GM19438 (cell line): ENCODE measurements around the gene CRYBA2.
A peak's percentile ranks its signal among the peaks of the same experiment; 100 is the strongest.

ENCODE experiments used
- ATAC-seq: cut with Tn5 transposase; IDR thresholded peaks from one replicate; pipeline ENCODE4 v1.9.1; 2021; ENCODE audit warnings: low read depth; ENCODE audit not compliant: unreplicated experiment

The CRYBA2 gene, protein sequence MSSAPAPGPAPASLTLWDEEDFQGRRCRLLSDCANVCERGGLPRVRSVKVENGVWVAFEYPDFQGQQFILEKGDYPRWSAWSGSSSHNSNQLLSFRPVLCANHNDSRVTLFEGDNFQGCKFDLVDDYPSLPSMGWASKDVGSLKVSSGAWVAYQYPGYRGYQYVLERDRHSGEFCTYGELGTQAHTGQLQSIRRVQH

GRCh38 chr2:218993345-218994315, at the start of gene CRYBA2:
CRYBA2 (minus strand) TSS chr2:218993422; CDS start chr2:218993176, 246 bp downstream.
- no peak for ATAC-seq

GRCh38 chr2:219042750-219043149, 49.5 kb upstream of the CRYBA2 start:
- no peak for ATAC-seq

DNA sequence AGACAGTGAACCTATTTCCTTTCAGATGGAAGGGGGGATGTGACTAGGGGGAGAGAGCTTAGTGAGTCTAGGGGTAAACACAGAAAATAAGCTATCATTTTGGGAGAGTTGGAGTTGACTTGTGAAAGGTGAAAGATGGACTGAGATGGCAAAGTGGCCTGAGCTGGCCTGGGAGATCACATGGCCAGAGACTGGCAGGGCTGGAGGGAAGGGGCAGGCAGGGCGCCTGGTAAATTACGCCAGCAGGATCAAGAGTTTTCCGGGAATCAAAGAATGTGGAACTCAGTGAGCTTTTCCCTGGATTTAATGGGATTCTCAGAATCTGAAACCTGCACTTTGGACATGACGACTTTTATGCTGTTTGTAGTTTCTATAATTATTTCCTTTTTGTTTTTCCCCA, 48.9 kb upstream of the CRYBA2 start:
- no peak for ATAC-seq

- ATAC-seq, result no peak
These were observed 48.0 kb upstream of the CRYBA2 start, which contains the start of gene CFAP65 for GRCh38 chr2:219041252-219041651. CFAP65 (minus strand) TSS chr2:219041516; CDS start chr2:219039048, 2,468 bp downstream.

- ATAC-seq, result no peak
These were observed 45.4 kb upstream of the CRYBA2 start for GRCh38 chr2:219038600-219038999.

- no peak for ATAC-seq
These were observed 44.7 kb upstream of the CRYBA2 start for GRCh38 chr2:219037783-219038499.

DNA sequence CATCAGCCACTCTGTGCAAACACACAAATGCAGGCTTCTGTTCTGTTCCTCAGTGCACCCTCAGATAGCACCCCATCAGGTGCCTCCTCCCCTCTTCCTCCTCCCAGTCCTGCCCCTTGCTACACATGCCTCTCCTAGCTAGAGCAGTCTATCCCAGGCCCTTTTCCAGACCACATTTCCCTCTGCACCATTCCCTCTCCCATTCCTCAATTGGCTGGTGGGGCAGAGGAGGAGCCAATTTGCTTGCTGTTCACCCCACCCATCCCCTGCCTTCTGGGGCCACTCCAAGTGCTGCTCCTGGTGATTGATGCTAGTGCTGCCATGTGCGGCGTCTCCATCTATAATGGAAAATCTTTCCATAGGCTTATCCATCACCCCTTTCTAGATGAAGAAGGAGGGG, 42.7 kb upstream of the CRYBA2 start:
- ATAC-seq, result no peak

GRCh38 chr2:219034823-219035222, 41.6 kb upstream of the CRYBA2 start:
- ATAC-seq, result no peak

DNA sequence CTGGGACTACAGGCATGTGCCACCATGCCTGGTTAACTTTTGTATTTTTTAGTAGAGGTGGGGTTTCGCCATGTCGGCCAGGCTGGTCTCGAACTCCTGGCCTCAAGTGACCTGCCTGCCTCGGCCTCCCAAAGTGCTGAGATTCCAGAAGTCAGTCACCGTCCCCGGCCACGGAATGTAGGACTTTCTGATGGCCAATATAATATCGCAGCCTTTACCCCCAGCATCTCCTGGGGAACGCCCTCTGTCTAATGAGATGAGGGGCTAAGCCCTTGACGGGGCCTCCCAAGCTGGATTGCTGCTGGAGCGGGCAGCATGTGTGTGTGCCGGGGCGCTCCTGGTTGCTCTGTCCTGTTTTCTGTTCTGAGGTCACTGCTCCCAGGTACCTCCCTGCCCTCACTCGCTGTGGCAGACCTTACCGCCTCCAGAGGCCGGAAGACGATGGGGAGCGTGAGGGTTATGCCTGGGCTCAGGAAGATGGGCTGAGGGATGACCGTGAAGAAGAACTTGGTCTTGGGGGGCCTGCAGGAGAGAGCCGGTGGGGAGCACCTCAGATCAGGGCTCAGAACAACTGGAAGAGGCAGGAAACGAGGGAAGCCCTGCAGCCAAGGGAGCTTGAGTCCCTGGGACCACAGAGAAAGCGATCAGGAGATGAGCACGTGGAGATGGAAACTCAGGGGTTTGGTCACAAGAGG, 39.0 kb upstream of the CRYBA2 start:
- ATAC-seq, result no peak

GRCh38 chr2:219031005-219031738, 38.0 kb upstream of the CRYBA2 start:
- no peak for ATAC-seq

- no peak for ATAC-seq
These were observed 37.1 kb upstream of the CRYBA2 start for GRCh38 chr2:219030177-219030940.

DNA sequence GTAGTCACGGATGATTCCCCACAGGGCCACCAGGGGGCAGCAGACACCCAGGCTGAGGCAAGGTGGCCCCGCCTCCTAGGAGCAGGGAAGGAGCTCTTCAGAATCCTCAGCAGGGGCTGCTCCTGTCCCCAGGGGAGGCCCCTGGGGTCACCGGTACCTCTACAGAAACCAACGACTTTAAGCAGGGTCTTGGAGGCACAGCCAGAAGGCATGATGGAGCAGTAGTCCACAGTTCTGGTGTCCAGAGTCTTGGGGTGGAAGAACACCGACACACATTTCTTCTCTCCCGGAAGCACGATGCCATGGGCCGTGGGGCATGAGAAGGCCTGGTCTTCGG, 36.6 kb upstream of the CRYBA2 start:
- peak; percentile 62 for ATAC-seq

- no peak for ATAC-seq
These were observed 36.0 kb upstream of the CRYBA2 start for GRCh38 chr2:219028996-219029828.

DNA sequence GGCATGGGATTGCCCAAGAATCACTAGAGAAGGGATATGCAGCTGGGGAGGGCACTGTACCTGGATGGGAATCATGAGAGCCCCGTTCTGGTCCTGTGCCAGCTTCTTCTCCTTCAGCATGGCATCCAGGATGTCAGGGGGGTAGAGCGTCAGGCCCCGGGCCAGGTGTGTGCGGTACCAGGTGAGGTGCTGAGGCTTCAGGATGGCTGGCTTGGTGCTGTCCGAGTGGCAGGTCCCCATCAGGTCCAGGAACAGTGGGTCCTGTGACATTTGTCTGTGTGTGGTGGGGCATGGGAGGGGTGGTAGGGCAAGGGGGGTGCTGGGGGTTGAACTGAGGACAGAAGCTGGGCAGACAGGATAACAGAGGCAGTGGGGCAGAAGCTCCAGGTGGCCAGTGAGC, 34.9 kb upstream of the CRYBA2 start:
- no peak for ATAC-seq

- no peak for ATAC-seq
These were observed 34.4 kb upstream of the CRYBA2 start for GRCh38 chr2:219027511-219028055.

- ATAC-seq, result no peak
These were observed 33.7 kb upstream of the CRYBA2 start for GRCh38 chr2:219026946-219027345.

GRCh38 chr2:219025637-219026585, 32.7 kb upstream of the CRYBA2 start:
- no peak for ATAC-seq
